ENCODE measurements around the gene PAIP2B. TPM values are rescaled to one million over a fixed set of nuclear protein-coding genes. Genes with fewer than 3 reads are reported as not detected.

The PAIP2B gene, protein sequence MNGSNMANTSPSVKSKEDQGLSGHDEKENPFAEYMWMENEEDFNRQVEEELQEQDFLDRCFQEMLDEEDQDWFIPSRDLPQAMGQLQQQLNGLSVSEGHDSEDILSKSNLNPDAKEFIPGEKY
- 0.20 and 0.23 TPM in 2 replicates for polyA plus RNA-seq (2012; rRNA removed)
- polyA plus RNA-seq (2012; cell fraction: cytosol; rRNA removed): 0.38 and 0.40 TPM in 2 replicates
- 0.08 and 0.14 TPM in 2 replicates for polyA plus RNA-seq (2012; cell fraction: nucleus; rRNA removed)

DNA sequence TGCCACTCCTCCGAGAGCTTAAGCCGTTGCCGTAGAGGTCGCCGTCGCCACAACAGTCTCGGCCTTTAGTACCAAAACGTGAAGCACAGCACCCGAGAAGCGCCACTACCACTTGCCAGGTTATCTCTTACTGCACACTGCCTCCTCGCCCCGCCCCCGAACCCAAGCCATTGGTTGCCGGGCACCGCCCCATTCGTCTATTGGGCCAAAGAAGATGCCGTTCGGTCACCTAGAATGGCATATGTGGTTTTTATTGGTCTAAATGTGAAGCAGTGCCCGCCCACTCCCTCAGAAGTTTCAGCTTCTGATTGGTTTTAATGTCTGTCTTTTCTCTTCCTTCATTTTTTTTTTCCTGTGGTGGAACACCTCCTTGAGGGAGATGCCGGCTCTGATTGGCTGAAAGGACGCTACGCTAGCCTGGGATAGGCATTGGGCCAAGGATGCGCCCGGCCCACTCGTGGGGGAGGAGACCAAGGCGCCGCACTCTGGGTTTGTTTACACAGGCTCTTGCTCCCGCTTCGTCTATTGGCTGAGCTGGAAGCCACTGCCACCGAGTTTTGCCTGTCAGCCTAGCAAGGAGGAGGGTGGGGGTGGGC lies at the start of gene PAIP2B:
PAIP2B (minus strand) TSS at position 139 of the 596 bp plus-strand sequence. CDS start 24,514 bp downstream, outside the sequence.
- peak; percentile 90 for DNase-seq
- TF ChIP-seq, protein P1, sequence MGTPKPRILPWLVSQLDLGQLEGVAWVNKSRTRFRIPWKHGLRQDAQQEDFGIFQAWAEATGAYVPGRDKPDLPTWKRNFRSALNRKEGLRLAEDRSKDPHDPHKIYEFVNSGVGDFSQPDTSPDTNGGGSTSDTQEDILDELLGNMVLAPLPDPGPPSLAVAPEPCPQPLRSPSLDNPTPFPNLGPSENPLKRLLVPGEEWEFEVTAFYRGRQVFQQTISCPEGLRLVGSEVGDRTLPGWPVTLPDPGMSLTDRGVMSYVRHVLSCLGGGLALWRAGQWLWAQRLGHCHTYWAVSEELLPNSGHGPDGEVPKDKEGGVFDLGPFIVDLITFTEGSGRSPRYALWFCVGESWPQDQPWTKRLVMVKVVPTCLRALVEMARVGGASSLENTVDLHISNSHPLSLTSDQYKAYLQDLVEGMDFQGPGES (IDR thresholded peaks at IDR 0.05; ENCODE audit: low read depth, low read length): peak; percentile 90
- TF ChIP-seq RCOR1 (IDR thresholded peaks at IDR 0.05; ENCODE audit: low read length) (no peak), RFX5 (IDR thresholded peaks at IDR 0.05; ENCODE audit: low read length) (peak; percentile 90), ELF1 (IDR thresholded peaks at IDR 0.05) (no peak), GATA2 (CRISPR knock-in tag; IDR thresholded peaks at IDR 0.05) (no peak), NFIC (IDR thresholded peaks at IDR 0.05; ENCODE audit: borderline replicate concordance) (peak; percentile 56; the same call in 1 of the 2 replicates), SIN3A (IDR thresholded peaks at IDR 0.05; ENCODE audit: borderline replicate concordance, low read depth, low read length) (no peak; the same call in 1 of the 2 replicates), RXRA (IDR thresholded peaks at IDR 0.05; ENCODE audit: borderline replicate concordance, low read depth) (no peak), CHD2 (IDR thresholded peaks at IDR 0.05; ENCODE audit: low read length, partially characterized antibody) (peak; percentile 95), TAF1 (IDR thresholded peaks at IDR 0.05; ENCODE audit: borderline replicate concordance, low read depth, low read length) (no peak), NRF1 (IDR thresholded peaks at IDR 0.05; ENCODE audit: low read depth, low read length) (peak; percentile 23; the same call in 1 of the 2 replicates), MXI1 (IDR thresholded peaks at IDR 0.05; ENCODE audit: low read depth, low read length) (peak; percentile 82; the same call in 1 of the 2 replicates), FOXJ3 (CRISPR knock-in tag; IDR thresholded peaks at IDR 0.05) (0 out of 2 replicates have a peak, but pooled peaks have one; percentile 25)
- TF ChIP-seq, protein P2, sequence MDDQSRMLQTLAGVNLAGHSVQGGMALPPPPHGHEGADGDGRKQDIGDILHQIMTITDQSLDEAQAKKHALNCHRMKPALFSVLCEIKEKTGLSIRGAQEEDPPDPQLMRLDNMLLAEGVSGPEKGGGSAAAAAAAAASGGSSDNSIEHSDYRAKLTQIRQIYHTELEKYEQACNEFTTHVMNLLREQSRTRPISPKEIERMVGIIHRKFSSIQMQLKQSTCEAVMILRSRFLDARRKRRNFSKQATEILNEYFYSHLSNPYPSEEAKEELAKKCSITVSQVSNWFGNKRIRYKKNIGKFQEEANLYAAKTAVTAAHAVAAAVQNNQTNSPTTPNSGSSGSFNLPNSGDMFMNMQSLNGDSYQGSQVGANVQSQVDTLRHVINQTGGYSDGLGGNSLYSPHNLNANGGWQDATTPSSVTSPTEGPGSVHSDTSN (IDR thresholded peaks at IDR 0.05): peak; percentile 93
- TF ChIP-seq, protein P3, sequence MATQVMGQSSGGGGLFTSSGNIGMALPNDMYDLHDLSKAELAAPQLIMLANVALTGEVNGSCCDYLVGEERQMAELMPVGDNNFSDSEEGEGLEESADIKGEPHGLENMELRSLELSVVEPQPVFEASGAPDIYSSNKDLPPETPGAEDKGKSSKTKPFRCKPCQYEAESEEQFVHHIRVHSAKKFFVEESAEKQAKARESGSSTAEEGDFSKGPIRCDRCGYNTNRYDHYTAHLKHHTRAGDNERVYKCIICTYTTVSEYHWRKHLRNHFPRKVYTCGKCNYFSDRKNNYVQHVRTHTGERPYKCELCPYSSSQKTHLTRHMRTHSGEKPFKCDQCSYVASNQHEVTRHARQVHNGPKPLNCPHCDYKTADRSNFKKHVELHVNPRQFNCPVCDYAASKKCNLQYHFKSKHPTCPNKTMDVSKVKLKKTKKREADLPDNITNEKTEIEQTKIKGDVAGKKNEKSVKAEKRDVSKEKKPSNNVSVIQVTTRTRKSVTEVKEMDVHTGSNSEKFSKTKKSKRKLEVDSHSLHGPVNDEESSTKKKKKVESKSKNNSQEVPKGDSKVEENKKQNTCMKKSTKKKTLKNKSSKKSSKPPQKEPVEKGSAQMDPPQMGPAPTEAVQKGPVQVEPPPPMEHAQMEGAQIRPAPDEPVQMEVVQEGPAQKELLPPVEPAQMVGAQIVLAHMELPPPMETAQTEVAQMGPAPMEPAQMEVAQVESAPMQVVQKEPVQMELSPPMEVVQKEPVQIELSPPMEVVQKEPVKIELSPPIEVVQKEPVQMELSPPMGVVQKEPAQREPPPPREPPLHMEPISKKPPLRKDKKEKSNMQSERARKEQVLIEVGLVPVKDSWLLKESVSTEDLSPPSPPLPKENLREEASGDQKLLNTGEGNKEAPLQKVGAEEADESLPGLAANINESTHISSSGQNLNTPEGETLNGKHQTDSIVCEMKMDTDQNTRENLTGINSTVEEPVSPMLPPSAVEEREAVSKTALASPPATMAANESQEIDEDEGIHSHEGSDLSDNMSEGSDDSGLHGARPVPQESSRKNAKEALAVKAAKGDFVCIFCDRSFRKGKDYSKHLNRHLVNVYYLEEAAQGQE (IDR thresholded peaks at IDR 0.05; ENCODE audit: low read depth, low read length): no peak
- TF ChIP-seq, protein P4, sequence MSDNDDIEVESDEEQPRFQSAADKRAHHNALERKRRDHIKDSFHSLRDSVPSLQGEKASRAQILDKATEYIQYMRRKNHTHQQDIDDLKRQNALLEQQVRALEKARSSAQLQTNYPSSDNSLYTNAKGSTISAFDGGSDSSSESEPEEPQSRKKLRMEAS (IDR thresholded peaks at IDR 0.05; ENCODE audit: low read depth): peak; percentile 51; the same call in 1 of the 2 replicates
- peak within 1 kb of the TSS in 1 of 2 experiments; percentile 17; a peak in 1 of 4 replicates for H3K27ac ChIP-seq (ENCODE audit: low read depth in 2 of 2, low read length in 1 of 2)
- H3K36me3 ChIP-seq (replicated peaks in 1 of 2; ENCODE audit: control insufficient read depth in 1 of 2, insufficient read depth in 2 of 2, low read length in 1 of 2): no peaks in the 10 kb centered on the region
- CTCF ChIA-PET: interaction anchor here (1.0 to 3.1 kb wide), 9 partner anchors 14 to 284 kb away, joined by 3 to 15 read pairs (median 3); partner anchors contain the start of gene ZNF638
- no peaks in the 10 kb centered on the region for H3K79me2 ChIP-seq (ENCODE audit: insufficient read depth)
- peak within 1 kb of the TSS; percentile 80 to 90 for H3K4me3 ChIP-seq (ENCODE audit: low read depth in 2 of 2, low read length in 1 of 2)
- peak within 1 kb of the TSS; percentile 53 for H3K9ac ChIP-seq
- H3K9me3 ChIP-seq: no peaks in the 10 kb centered on the region
- peaks cover 0 to 4% of the 10 kb centered on the region in 2 experiments; a peak in 1 of 4 replicates for H3K4me1 ChIP-seq (ENCODE audit: control insufficient read depth in 1 of 2, insufficient read depth in 2 of 2, low read depth in 1 of 2, low read length in 1 of 2)
- 0% methylated on average over 29 of the region's 30 CpGs for WGBS (ENCODE audit: low lambda C conversion rate)
- H3F3A ChIP-seq (replicated peaks; ENCODE audit: insufficient read depth): peaks cover 3% of the 10 kb centered on the region
- H3K9me2 ChIP-seq: no peaks in the 10 kb centered on the region
- POLR2A ChIA-PET: interaction anchor here (0.6 to 0.8 kb wide), 2 partner anchors 96 to 105 kb away, joined by 3 read pairs; no protein-coding TSS in a partner anchor
- H3K27me3 ChIP-seq (ENCODE audit: insufficient read depth): no peaks in the 10 kb centered on the region
- H4K20me1 ChIP-seq (ENCODE audit: insufficient read depth): no peaks in the 10 kb centered on the region
- peak within 1 kb of the TSS; percentile 92 for H3K4me2 ChIP-seq
- peak within 1 kb of the TSS; percentile 99 for H2AFZ ChIP-seq (ENCODE audit: low read depth)
